ENCODE results near the gene ARHGEF7. TPM values are rescaled to one million over a fixed set of nuclear protein-coding genes. Genes with fewer than 3 reads are reported as not detected.

ARHGEF7 gene
- total RNA-seq, 1 donor from 2014 or later: 63.7 TPM

GRCh38 chr13:111114362-111115060 is 599 bp upstream of the ARHGEF7 start:
- intact Hi-C loops (cut with DNase I): no loop called here
- Histone ChIP-seq H3K27ac (peak overlapping the region; percentile 79), H3K4me3 (peak overlapping the region; percentile 70), H3K9me3 (no peaks in the 10 kb centered on the region), H3K4me1 (peaks cover 24% of the 10 kb centered on the region), H3K36me3 (no peaks in the 10 kb centered on the region), H3K27me3 (ENCODE audit: low read depth) (peaks cover 43% of the 10 kb centered on the region)
- no peak for TF ChIP-seq CTCF (IDR thresholded peaks at IDR 0.05)
- ATAC-seq (peak; percentile 82), DNase-seq (no peak)

- intact Hi-C loops (cut with DNase I): no loop called here
- peak overlapping the region; percentile 69 for H3K27ac ChIP-seq
These were observed 933 bp downstream of the ARHGEF7 start for GRCh38 chr13:111115965-111116521.

GRCh38 chr13:111116856-111117255 is 1.7 kb downstream of the ARHGEF7 start:
- DNase-seq: no peak
- H3K27me3 ChIP-seq (ENCODE audit: low read depth): peaks cover 39% of the 10 kb centered on the region
- H3K9me3 ChIP-seq: no peaks in the 10 kb centered on the region
- ATAC-seq: no peak
- intact Hi-C loops (cut with DNase I): no loop called here
- H3K4me3 ChIP-seq: peak overlapping the region; percentile 70
- peak overlapping the region; percentile 69 for H3K27ac ChIP-seq
- no peak for TF ChIP-seq CTCF (IDR thresholded peaks at IDR 0.05)
- H3K36me3 ChIP-seq: no peaks in the 10 kb centered on the region
- peaks cover 37% of the 10 kb centered on the region for H3K4me1 ChIP-seq

More at GRCh38 chr13:111115965-111116521, 933 bp downstream of the ARHGEF7 start:
- peaks cover 43% of the 10 kb centered on the region for H3K27me3 ChIP-seq (ENCODE audit: low read depth)
- peak in 1 of 2 donors; percentile 36 for ATAC-seq
- peaks cover 37% of the 10 kb centered on the region for H3K4me1 ChIP-seq
- no peak for DNase-seq
- H3K9me3 ChIP-seq: no peaks in the 10 kb centered on the region
- no peaks in the 10 kb centered on the region for H3K36me3 ChIP-seq
- no peak for TF ChIP-seq CTCF (IDR thresholded peaks at IDR 0.05)
- peak overlapping the region; percentile 70 for H3K4me3 ChIP-seq

- intact Hi-C loops (cut with DNase I): no loop called here
- Histone ChIP-seq H3K4me1 (peaks cover 37% of the 10 kb centered on the region), H3K27me3 (ENCODE audit: low read depth) (peaks cover 35% of the 10 kb centered on the region), H3K4me3 (no peak overlapping the region), H3K9me3 (no peaks in the 10 kb centered on the region), H3K36me3 (no peaks in the 10 kb centered on the region), H3K27ac (no peak overlapping the region)
- ATAC-seq: no peak
- no peak for TF ChIP-seq CTCF (IDR thresholded peaks at IDR 0.05)
- DNase-seq: no peak
These were observed 2.2 kb downstream of the ARHGEF7 start for GRCh38 chr13:111117289-111117688.

GRCh38 chr13:111117961-111118360 is 2.9 kb downstream of the ARHGEF7 start:
- no peaks in the 10 kb centered on the region for H3K36me3 ChIP-seq
- intact Hi-C loops (cut with DNase I): no loop called here
- H3K4me3 ChIP-seq: no peak overlapping the region

More at GRCh38 chr13:111117961-111118360, 2.9 kb downstream of the ARHGEF7 start:
- no peak overlapping the region for H3K27ac ChIP-seq
- DNase-seq: no peak
- no peaks in the 10 kb centered on the region for H3K9me3 ChIP-seq
- H3K4me1 ChIP-seq: peaks cover 37% of the 10 kb centered on the region
- ATAC-seq: no peak
- peaks cover 30% of the 10 kb centered on the region for H3K27me3 ChIP-seq (ENCODE audit: low read depth)
- TF ChIP-seq CTCF (IDR thresholded peaks at IDR 0.05): no peak

Measured in lower lobe of right lung (tissue), 2 donors.